Uterus (tissue), 4 donors: ENCODE data around the gene ZNF547. TPM values are rescaled to one million over a fixed set of nuclear protein-coding genes. Genes with fewer than 3 reads are reported as not detected.
"Not testable (repeated sequence)": the region's sequence is repeated elsewhere in the genome, so short reads cannot be mapped to it uniquely, and the experiment has no call there.

Experiments used
- DNase-seq, 2 donors: peaks; one replicate each; pipeline ENCODE4 v3.0.0-alpha.2; 2019 to 2020
- H3K27ac ChIP-seq, 2 donors: fragments of 200-600 bp; sonication (generic); 1 replicate in 1 of 2; 2 replicates in 1 of 2; pipeline ENCODE4 v1.5.1; 2016 to 2018
- H3K27me3 ChIP-seq, 2 donors: fragments of 200-600 bp; sonication (generic); one replicate each; pipeline ENCODE4 v1.5.1; 2018 to 2019; ENCODE audit warnings: control low read depth in 1 of 2
- H3K36me3 ChIP-seq, 2 donors: fragments of 200-600 bp; sonication (generic); one replicate each; pipeline ENCODE4 v1.5.1; 2019; ENCODE audit warnings: control low read depth in 1 of 2
- H3K4me1 ChIP-seq, 2 donors: fragments of 200-600 bp; sonication (generic); one replicate each; pipeline ENCODE4 v1.5.1; 2018 to 2019; ENCODE audit warnings: control low read depth in 1 of 2
- H3K4me3 ChIP-seq, 2 donors: fragments of 200-600 bp; sonication (generic); 1 replicate in 1 of 2; 2 replicates in 1 of 2; pipeline ENCODE4 v1.5.1; 2018 to 2019; ENCODE audit warnings: mild to moderate bottlenecking in 1 of 2
- H3K9me3 ChIP-seq, 2 donors: fragments of 200-600 bp; sonication (generic); one replicate each; pipeline ENCODE4 v1.5.1; 2019; ENCODE audit warnings: control low read depth in 1 of 2
- CTCF ChIP-seq, 4 experiments: fragments of 200-600 bp in 2 of 4; fragments of 450-650 bp in 2 of 4; sonication (generic) in 2 of 4; IDR thresholded peaks; one replicate each; pipeline ENCODE4 v1.5.1; 2016 to 2019; ENCODE audit warnings: antibody characterized with exemption in 4 of 4, mild to moderate bottlenecking in 2 of 4, moderate library complexity in 1 of 4
- POLR2A ChIP-seq, 2 donors: fragments of 450-650 bp; IDR thresholded peaks; one replicate each; pipeline ENCODE4 v1.6.1; 2016; ENCODE audit warnings: antibody characterized with exemption in 2 of 2, mild to moderate bottlenecking in 1 of 2, moderate library complexity in 1 of 2
- intact Hi-C: fragments of 100-400 bp; cut with DNase I; formaldehyde crosslinking; loops from one replicate; pipeline ENCODE4 v1.15.1; 2023; ENCODE audit warnings: low total_unique reads
- total RNA-seq, 4 donors: library from RNA; depleted of rRNA in 3 of 4; stranded (reverse); fragments of >200 nt in 3 of 4; gene quantifications; one replicate each; pipeline versions ENCODE4 v1.1.0 to v1.2.4, GENCODE V29; 2014 to 2023
- donor health status: DM: yes; HTN: yes; CAD: no.

Gene ZNF547
- total RNA-seq, 4 donors from 2014 or later: 2.1 to 5.7 TPM; not detected in 2

GRCh38 chr19:57363688-57364181 is 384 bp downstream of the ZNF547 start:
- H3K4me1 ChIP-seq: no peaks in the 10 kb centered on the region
- DNase-seq: no peak
- peak overlapping the region; percentile 59 to 78 for H3K4me3 ChIP-seq
- intact Hi-C loops: no loop called here
- H3K27ac ChIP-seq: peak overlapping the region; percentile 81 to 97
- H3K27me3 ChIP-seq: no peaks in the 10 kb centered on the region
- TF ChIP-seq POLR2A (IDR thresholded peaks at IDR 0.05) (no peak), CTCF (IDR thresholded peaks at IDR 0.05) (no peak)
- peaks cover 0 to 29% of the 10 kb centered on the region in 2 donors for H3K9me3 ChIP-seq
- no peaks in the 10 kb centered on the region for H3K36me3 ChIP-seq

- Histone ChIP-seq H3K27me3 (no peaks in the 10 kb centered on the region), H3K9me3 (peaks cover 0 to 13% of the 10 kb centered on the region in 2 donors), H3K4me1 (no peaks in the 10 kb centered on the region), H3K27ac (no peak overlapping the region), H3K36me3 (no peaks in the 10 kb centered on the region), H3K4me3 (no peak overlapping the region)
- no peak for DNase-seq
- TF ChIP-seq CTCF (IDR thresholded peaks at IDR 0.05): no peak
- no peak for TF ChIP-seq POLR2A (IDR thresholded peaks at IDR 0.05)
- intact Hi-C loops: no loop called here
Observed at GRCh38 chr19:57366776-57367175, 3.4 kb downstream of the ZNF547 start.

- intact Hi-C loops: no loop called here
- no peaks in the 10 kb centered on the region for H3K27me3 ChIP-seq
- TF ChIP-seq POLR2A (IDR thresholded peaks at IDR 0.05) (no peak), CTCF (IDR thresholded peaks at IDR 0.05) (no peak)
- H3K27ac ChIP-seq: no peak overlapping the region
- no peak for DNase-seq
- H3K4me1 ChIP-seq: no peaks in the 10 kb centered on the region
- no peak overlapping the region for H3K4me3 ChIP-seq
- peaks cover 0 to 4% of the 10 kb centered on the region in 2 donors for H3K9me3 ChIP-seq
- no peaks in the 10 kb centered on the region for H3K36me3 ChIP-seq
Observed at GRCh38 chr19:57374179-57374578, 10.8 kb downstream of the ZNF547 start.

GRCh38 chr19:57374647-57375046 is 11.3 kb downstream of the ZNF547 start:
- H3K27ac ChIP-seq, intact Hi-C loops, H3K27me3 ChIP-seq, H3K4me3 ChIP-seq, H3K36me3 ChIP-seq, DNase-seq, H3K9me3 ChIP-seq, H3K4me1 ChIP-seq: not testable (repeated sequence)

DNA sequence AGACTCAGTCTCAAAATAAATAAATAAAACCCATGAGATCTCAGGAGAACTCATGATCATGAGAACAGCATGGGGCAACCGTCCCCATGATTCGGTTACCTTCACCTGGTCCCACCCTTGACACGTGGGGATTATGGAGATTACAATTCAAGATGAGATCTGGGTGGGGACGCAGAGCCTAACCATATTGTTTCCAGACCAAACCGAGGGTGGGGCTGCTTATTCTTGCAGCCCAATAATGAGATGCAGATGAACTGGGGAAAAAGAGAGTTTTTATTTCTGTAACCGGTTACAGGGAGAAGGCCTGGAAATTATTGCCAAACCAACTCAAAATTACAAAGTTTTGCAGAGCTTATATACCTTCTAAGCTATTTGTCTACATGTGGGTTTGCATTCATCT is 12.8 kb downstream of the ZNF547 start:
- TF ChIP-seq CTCF (IDR thresholded peaks at IDR 0.05): no peak
- TF ChIP-seq POLR2A (IDR thresholded peaks at IDR 0.05): no peak
- no peaks in the 10 kb centered on the region for H3K27me3 ChIP-seq
- no peaks in the 10 kb centered on the region for H3K36me3 ChIP-seq
- intact Hi-C loops: no loop called here
- no peak overlapping the region for H3K27ac ChIP-seq
- peaks cover 0 to 11% of the 10 kb centered on the region in 2 donors for H3K9me3 ChIP-seq
- no peaks in the 10 kb centered on the region for H3K4me1 ChIP-seq
- no peak for DNase-seq
- H3K4me3 ChIP-seq: no peak overlapping the region
